K562 (cell line): ENCODE measurements around the gene LCMT2. TPM values are rescaled to one million over a fixed set of nuclear protein-coding genes. Genes with fewer than 3 reads are reported as not detected.

Experiments used
- ASH1L ChIP-seq: fragments of 450-650 bp; IDR thresholded peaks from 2 replicates; pipeline ENCODE4 v1.6.1; 2018; ENCODE audit warnings: borderline replicate concordance, mild to moderate bottlenecking, low read depth; ENCODE audit not compliant: partially characterized antibody
- CEBPG ChIP-seq, 3 experiments: fragments of 200-800 bp in 1 of 3; sonication (Bioruptor generic) in 1 of 3; sonication (generic) in 1 of 3; formaldehyde crosslinking in 1 of 3; IDR thresholded peaks in 2 of 3; conservative IDR thresholded peaks in 1 of 3; 2 replicates each; pipeline versions ENCODE4 v1.6.1 to v1.8.0; 2016 to 2022; ENCODE audit warnings: missing compliant biosample characterization in 2 of 3, missing genetic modification characterization in 2 of 3, mild to moderate bottlenecking in 1 of 3, missing genetic modification reagents in 1 of 3
- HDAC3 ChIP-seq: fragments of 450-650 bp; IDR thresholded peaks from 2 replicates; pipeline ENCODE4 v1.6.1; 2018; ENCODE audit warnings: borderline replicate concordance, mild to moderate bottlenecking, moderate library complexity; ENCODE audit not compliant: partially characterized antibody
- HNRNPUL1 ChIP-seq: fragments of 200-400 bp; formaldehyde crosslinking; IDR thresholded peaks from 2 replicates; pipeline ENCODE4 v1.6.1; 2017; ENCODE audit warnings: low read length
- ILK ChIP-seq: fragments of 450-650 bp; IDR thresholded peaks from 2 replicates; pipeline ENCODE4 v1.6.1; 2016; ENCODE audit warnings: missing genetic modification characterization, low read depth, mild to moderate bottlenecking, missing compliant biosample characterization, moderate library complexity, borderline replicate concordance
- IRF1 ChIP-seq: sonication (generic); formaldehyde crosslinking; IDR thresholded peaks from 2 replicates; pipeline ENCODE4 v1.8.0; 2022; ENCODE audit warnings: missing genetic modification reagents, mild to moderate bottlenecking, borderline replicate concordance
- NR2C2 ChIP-seq, 2 experiments: fragments of 200-800 bp in 1 of 2; sonication (Bioruptor generic) in 1 of 2; sonication (generic) in 1 of 2; formaldehyde crosslinking in 1 of 2; IDR thresholded peaks; 2 replicates each; pipeline versions ENCODE4 v1.6.1 to v1.8.0; 2016 to 2022; ENCODE audit warnings: mild to moderate bottlenecking in 1 of 2, missing compliant biosample characterization in 1 of 2, missing genetic modification characterization in 1 of 2, missing genetic modification reagents in 1 of 2
- RB1 ChIP-seq: fragments of 450-650 bp; IDR thresholded peaks from 2 replicates; pipeline ENCODE4 v1.6.1; 2017; ENCODE audit warnings: low read depth, mild to moderate bottlenecking
- SLC30A9 ChIP-seq: fragments of 250-450 bp; sonication (Bioruptor Pico); IDR thresholded peaks from 2 replicates; pipeline ENCODE4 v1.8.0; 2022; ENCODE audit warnings: mild to moderate bottlenecking, moderate library complexity
- SMARCB1 ChIP-seq: IDR thresholded peaks from 2 replicates; pipeline ENCODE4 v1.6.1; 2011; ENCODE audit warnings: improper control_type of control experiment, low read depth; ENCODE audit not compliant: insufficient read length
- SP1 ChIP-seq: sonication (generic); formaldehyde crosslinking; IDR thresholded peaks from 2 replicates; pipeline ENCODE4 v1.8.1; 2022; ENCODE audit warnings: mild to moderate bottlenecking, missing genetic modification reagents
- ZNF609 ChIP-seq: sonication (generic); formaldehyde crosslinking; IDR thresholded peaks from 2 replicates; pipeline ENCODE4 v1.8.1; 2023; ENCODE audit warnings: missing genetic modification reagents, mild to moderate bottlenecking, borderline replicate concordance
- polyA plus RNA-seq, 8 experiments: library from polyadenylated mRNA; depleted of rRNA in 4 of 8; stranded (reverse) in 5 of 8; unstranded in 3 of 8; fragments of >200 nt; fragmentation: Nextera tagmentation in 2 of 8; fragmentation: Illumina TruSeq in 1 of 8; extraction: Ambion mirVana in 2 of 8; extraction: Trizol in 1 of 8; gene quantifications; 2 replicates each; pipeline versions ENCODE4 v1.2.1 to v1.2.3, GENCODE V29; 2011 to 2014; ENCODE audit warnings: inconsistent platforms in 1 of 8, missing spikeins in 1 of 8
- total RNA-seq, 7 experiments: library from RNA; depleted of rRNA in 6 of 7; stranded (reverse); fragments of >200 nt in 6 of 7; fragmentation: Illumina TruSeq in 2 of 7; extraction: Trizol in 2 of 7; gene quantifications; 2 replicates each; pipeline versions ENCODE4 v1.2.1 to v1.2.3, GENCODE V29; 2011 to 2021; ENCODE audit warnings: low replicate concordance in 1 of 7
- TF ChIP-seq, protein P1 (sequence below): fragments of 450-650 bp; formaldehyde crosslinking; IDR thresholded peaks from 2 replicates; pipeline ENCODE4 v1.4.0; 2020; ENCODE audit warnings: mild to moderate bottlenecking, moderate library complexity
- TF ChIP-seq, protein P2 (sequence below): fragments of 450-650 bp; IDR thresholded peaks from 2 replicates; pipeline ENCODE4 v1.6.1; 2016

LCMT2 gene
- total and polyA plus RNA-seq, 9 of the 15 experiments (the other 6 are each of a cell fraction or from before 2014, with no cell fraction given): 2.5 to 22.3 (median 15.2) TPM

GRCh38 chr15:43370975-43371974 is 40.9 kb upstream of the LCMT2 start, which contains the start of the genes TUBGCP4 and ZSCAN29 (continued):
- no peak for TF ChIP-seq NR2C2 (CRISPR knock-in tag; IDR thresholded peaks at IDR 0.05)
- TF ChIP-seq NR2C2 (tag; IDR thresholded peaks at IDR 0.05): peak; percentile 63
- no peak for TF ChIP-seq SMARCB1
- TF ChIP-seq IRF1 (CRISPR knock-in tag): no peak
- no peak for TF ChIP-seq HNRNPUL1
- no peak for TF ChIP-seq SLC30A9 (CRISPR knock-in tag)
- no peak for TF ChIP-seq ILK
- peak; percentile 63; the same call in 1 of the 2 replicates for TF ChIP-seq SP1 (CRISPR knock-in tag)
- TF ChIP-seq, protein P1, sequence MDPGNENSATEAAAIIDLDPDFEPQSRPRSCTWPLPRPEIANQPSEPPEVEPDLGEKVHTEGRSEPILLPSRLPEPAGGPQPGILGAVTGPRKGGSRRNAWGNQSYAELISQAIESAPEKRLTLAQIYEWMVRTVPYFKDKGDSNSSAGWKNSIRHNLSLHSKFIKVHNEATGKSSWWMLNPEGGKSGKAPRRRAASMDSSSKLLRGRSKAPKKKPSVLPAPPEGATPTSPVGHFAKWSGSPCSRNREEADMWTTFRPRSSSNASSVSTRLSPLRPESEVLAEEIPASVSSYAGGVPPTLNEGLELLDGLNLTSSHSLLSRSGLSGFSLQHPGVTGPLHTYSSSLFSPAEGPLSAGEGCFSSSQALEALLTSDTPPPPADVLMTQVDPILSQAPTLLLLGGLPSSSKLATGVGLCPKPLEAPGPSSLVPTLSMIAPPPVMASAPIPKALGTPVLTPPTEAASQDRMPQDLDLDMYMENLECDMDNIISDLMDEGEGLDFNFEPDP: no peak
- no peak for TF ChIP-seq ZNF609
- no peak for TF ChIP-seq HDAC3
- TF ChIP-seq, protein P2, sequence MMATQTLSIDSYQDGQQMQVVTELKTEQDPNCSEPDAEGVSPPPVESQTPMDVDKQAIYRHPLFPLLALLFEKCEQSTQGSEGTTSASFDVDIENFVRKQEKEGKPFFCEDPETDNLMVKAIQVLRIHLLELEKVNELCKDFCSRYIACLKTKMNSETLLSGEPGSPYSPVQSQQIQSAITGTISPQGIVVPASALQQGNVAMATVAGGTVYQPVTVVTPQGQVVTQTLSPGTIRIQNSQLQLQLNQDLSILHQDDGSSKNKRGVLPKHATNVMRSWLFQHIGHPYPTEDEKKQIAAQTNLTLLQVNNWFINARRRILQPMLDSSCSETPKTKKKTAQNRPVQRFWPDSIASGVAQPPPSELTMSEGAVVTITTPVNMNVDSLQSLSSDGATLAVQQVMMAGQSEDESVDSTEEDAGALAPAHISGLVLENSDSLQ: peak; percentile 80
- TF ChIP-seq ASH1L: no peak
- no peak; the same call in none of the 2 replicates for TF ChIP-seq RB1
- TF ChIP-seq CEBPG (CRISPR knock-in tag; IDR thresholded peaks at IDR 0.05): 0 out of 2 replicates have a peak, but pooled peaks have one; percentile 20
- no peak for TF ChIP-seq CEBPG (tag; conservative IDR thresholded peaks at IDR 0.05 in 1 of 2, IDR thresholded peaks at IDR 0.05 in 1 of 2)
